ENCODE results near the gene FHAD1. TPM values are rescaled to one million over a fixed set of nuclear protein-coding genes. Genes with fewer than 3 reads are reported as not detected.

Gene FHAD1
- 0.03 TPM in 1 of 2 replicates, not detected in the other for total RNA-seq

DNA sequence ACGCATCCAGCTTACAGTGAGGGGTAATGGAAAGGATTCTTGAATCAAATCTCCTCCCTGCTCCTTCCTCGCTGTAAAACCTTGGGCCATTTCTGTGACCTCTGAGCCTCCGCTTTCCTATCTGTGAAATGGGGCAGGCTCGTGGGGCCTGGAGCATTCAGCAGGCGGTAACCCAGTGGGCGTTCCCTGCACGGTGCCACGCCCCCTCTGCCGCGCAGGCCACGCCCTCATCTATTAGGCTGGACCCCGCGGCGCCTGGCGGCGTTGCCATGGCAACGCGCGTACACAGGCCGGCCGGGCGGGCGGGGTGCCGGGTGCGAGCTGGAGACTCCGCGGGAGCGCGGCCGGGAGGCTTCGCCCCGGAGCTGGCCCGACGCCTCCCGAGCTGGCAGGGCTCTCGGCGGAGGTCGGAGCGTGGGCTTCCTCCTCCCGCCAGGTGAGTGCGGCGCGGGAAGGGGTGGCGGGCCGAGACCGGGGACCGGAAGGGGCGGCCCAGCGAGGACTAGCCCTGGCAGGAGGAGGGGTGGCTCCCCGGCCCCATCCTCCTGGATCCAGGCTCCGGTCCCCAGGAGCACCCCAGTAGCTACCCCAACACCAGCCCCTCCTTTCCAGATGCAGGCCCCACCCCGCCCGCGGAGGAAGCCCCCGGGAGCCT lies at the start of gene FHAD1:
Gene FHAD1, plus strand, starts transcription at position 264 of the 655 bp plus-strand sequence. CDS start 4,562 bp downstream, outside the sequence.

DNA sequence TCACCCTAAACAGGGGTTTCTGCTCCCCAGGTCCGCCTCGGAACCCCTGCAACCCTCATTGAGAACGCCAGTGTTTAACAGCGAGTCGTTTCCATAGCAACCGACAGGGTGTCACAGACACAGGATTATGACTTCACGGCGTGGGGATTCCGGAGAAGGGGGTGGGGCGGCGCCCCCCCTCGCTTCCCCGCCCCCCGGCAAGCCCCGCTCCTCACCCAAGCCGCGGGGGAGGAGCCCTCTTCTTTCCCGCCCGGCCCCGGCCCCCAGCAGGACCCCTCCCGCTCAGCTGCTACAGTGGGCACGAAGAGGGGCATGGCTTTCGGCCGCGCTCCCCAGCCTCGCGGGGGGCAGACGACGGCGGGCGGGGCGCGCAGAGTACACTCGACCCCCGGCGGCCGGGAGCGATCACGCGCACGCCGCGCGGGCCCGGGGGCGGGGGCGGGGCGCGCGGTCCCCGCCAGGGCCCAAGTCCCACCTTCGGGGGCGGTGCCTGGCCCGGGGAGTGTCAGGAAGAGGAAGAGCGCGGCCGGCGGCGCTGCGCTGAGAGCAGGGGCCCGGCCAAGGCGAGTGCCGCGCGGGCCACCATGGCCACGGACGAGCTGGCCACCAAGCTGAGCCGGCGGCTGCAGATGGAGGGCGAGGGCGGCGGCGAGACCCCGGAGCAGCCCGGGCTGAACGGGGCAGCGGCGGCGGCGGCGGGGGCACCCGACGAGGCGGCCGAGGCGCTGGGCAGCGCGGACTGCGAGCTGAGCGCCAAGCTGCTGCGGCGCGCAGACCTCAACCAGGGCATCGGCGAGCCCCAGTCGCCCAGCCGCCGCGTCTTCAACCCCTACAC lies 162.6 kb downstream of the FHAD1 start, which contains the start of gene EFHD2:
Gene EFHD2, plus strand, starts transcription at position 501 of the 835 bp plus-strand sequence. Its CDS starts 84 bp downstream, at position 585.

Other genes with a start within 250 kb of the FHAD1 start
- 1.5 and 2.2 TPM in 2 replicates for gene TMEM51, start 93.5 kb upstream of the FHAD1 start, total RNA-seq
- gene EFHD2, start 162.7 kb downstream of the FHAD1 start, total RNA-seq: 17.7 and 31.3 TPM in 2 replicates
- not detected in 2 replicates for gene CTRC, start 191.2 kb downstream of the FHAD1 start, total RNA-seq
- 0.20 TPM in 1 of 2 replicates, not detected in the other for gene CELA2A, start 209.5 kb downstream of the FHAD1 start, total RNA-seq
- gene CELA2B, start 228.9 kb downstream of the FHAD1 start, total RNA-seq: 0.59 TPM in 1 of 2 replicates, not detected in the other

All from smooth muscle cell of the pulmonary artery (primary cell).